Colonic mucosa (tissue), 4 donors: ENCODE data around the gene TMEM86A. TPM values are rescaled to one million over a fixed set of nuclear protein-coding genes. Genes with fewer than 3 reads are reported as not detected.
A peak's percentile ranks its signal among the peaks of the same experiment; 100 is the strongest.
"Not testable (repeated sequence)": the region's sequence is repeated elsewhere in the genome, so short reads cannot be mapped to it uniquely, and the experiment has no call there.

Experiments used
- DNase-seq: peaks from one replicate; pipeline ENCODE4 v3.0.0-alpha.2; 2020
- H3K27ac ChIP-seq: fragments of 200-600 bp; one replicate; pipeline ENCODE4 v1.8.0; 2021
- H3K27me3 ChIP-seq: fragments of 200-600 bp; one replicate; pipeline ENCODE4 v1.8.0; 2021
- H3K36me3 ChIP-seq: fragments of 200-600 bp; one replicate; pipeline ENCODE4 v1.8.0; 2021
- H3K4me1 ChIP-seq: fragments of 200-600 bp; one replicate; pipeline ENCODE4 v1.8.0; 2021; ENCODE audit warnings: mild to moderate bottlenecking
- H3K4me3 ChIP-seq: fragments of 200-600 bp; one replicate; pipeline ENCODE4 v1.8.0; 2021
- H3K9ac ChIP-seq, 2 donors: one replicate each; pipeline ENCODE4 v1.7.0; 2013; ENCODE audit warnings: control low read depth in 2 of 2, low read depth in 2 of 2, low read length in 2 of 2
- H3K9me3 ChIP-seq: fragments of 200-600 bp; one replicate; pipeline ENCODE4 v1.8.0; 2021
- intact Hi-C: fragments of 100-400 bp; cut with DNase I; formaldehyde crosslinking; loops from one replicate; pipeline ENCODE4 v1.14.1; 2022
- total RNA-seq, 2 donors: library from RNA; stranded (reverse); fragmentation: NEBNext Ultra II Directional in 1 of 2; extraction: Animal tissue kit (Norgen Biotek cat#: 25700) in 1 of 2; gene quantifications; one replicate each; pipeline ENCODE4 v1.2.1, GENCODE V29; 2021
- TF ChIP-seq, protein P1 (sequence below): fragments of 200-600 bp; IDR thresholded peaks from one replicate; pipeline ENCODE4 v1.8.0; 2022; ENCODE audit warnings: antibody characterized with exemption, mild to moderate bottlenecking
- donor health status: healthy.
- donor health status: DM: no; HTN: no; CAD: no.
- donor health status: DM: no; HTN: no; CAD: no.

Gene TMEM86A
- 1 to 10 TPM in 1 of 2 donors, under 1 TPM in 1; 0.89 to 1.4 TPM for total RNA-seq

GRCh38 chr11:18698341-18699268 lies at the start of gene TMEM86A:
TSS of gene TMEM86A (plus strand) at chr11:18698779. CDS start at chr11:18698887, 108 bp downstream.
- TF ChIP-seq, protein P1, sequence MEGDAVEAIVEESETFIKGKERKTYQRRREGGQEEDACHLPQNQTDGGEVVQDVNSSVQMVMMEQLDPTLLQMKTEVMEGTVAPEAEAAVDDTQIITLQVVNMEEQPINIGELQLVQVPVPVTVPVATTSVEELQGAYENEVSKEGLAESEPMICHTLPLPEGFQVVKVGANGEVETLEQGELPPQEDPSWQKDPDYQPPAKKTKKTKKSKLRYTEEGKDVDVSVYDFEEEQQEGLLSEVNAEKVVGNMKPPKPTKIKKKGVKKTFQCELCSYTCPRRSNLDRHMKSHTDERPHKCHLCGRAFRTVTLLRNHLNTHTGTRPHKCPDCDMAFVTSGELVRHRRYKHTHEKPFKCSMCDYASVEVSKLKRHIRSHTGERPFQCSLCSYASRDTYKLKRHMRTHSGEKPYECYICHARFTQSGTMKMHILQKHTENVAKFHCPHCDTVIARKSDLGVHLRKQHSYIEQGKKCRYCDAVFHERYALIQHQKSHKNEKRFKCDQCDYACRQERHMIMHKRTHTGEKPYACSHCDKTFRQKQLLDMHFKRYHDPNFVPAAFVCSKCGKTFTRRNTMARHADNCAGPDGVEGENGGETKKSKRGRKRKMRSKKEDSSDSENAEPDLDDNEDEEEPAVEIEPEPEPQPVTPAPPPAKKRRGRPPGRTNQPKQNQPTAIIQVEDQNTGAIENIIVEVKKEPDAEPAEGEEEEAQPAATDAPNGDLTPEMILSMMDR: no peak

DNA sequence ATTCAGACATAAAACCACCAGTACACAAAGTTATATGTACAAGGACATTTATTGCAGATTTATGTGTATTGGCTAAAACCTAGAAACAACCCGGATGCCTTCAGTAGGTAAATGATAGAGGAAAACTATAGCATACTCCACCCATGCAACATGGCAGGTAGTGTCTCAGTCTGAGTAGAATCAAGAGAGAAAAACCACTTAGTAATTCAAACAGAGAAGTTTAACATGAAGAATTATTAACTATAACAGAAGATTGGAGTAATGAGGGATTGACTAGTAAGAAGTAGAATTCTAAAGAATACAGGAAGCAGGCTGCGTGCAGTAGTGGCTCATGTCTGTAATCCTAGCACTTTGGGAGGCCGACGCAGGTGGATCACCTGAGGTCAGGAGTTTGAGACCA lies 48.2 kb upstream of the TMEM86A start:
- H3K36me3 ChIP-seq: no peaks in the 10 kb centered on the region
- no peak overlapping the region for H3K9ac ChIP-seq
- intact Hi-C loops: loop anchor here (5.0 kb wide), 1 partner anchor 108 kb away; no protein-coding TSS in a partner anchor
- H3K4me1 ChIP-seq: no peaks in the 10 kb centered on the region
- DNase-seq: no peak
- H3K4me3 ChIP-seq: no peak overlapping the region
- H3K27me3 ChIP-seq: no peaks in the 10 kb centered on the region
- TF ChIP-seq, protein P1: no peak
- H3K9me3 ChIP-seq: no peaks in the 10 kb centered on the region
- H3K27ac ChIP-seq: no peak overlapping the region

More at GRCh38 chr11:18698341-18699268, at the start of gene TMEM86A:
- no peaks in the 10 kb centered on the region for H3K27me3 ChIP-seq
- no peaks in the 10 kb centered on the region for H3K36me3 ChIP-seq
- peak; percentile 94 for DNase-seq
- H3K4me3 ChIP-seq: peak within 1 kb of the TSS; percentile 66
- peak within 1 kb of the TSS; percentile 57 to 83 for H3K9ac ChIP-seq
- H3K4me1 ChIP-seq: no peaks in the 10 kb centered on the region
- intact Hi-C loops: no loop called here
- no peaks in the 10 kb centered on the region for H3K9me3 ChIP-seq
- no peak within 1 kb of the TSS for H3K27ac ChIP-seq

DNA sequence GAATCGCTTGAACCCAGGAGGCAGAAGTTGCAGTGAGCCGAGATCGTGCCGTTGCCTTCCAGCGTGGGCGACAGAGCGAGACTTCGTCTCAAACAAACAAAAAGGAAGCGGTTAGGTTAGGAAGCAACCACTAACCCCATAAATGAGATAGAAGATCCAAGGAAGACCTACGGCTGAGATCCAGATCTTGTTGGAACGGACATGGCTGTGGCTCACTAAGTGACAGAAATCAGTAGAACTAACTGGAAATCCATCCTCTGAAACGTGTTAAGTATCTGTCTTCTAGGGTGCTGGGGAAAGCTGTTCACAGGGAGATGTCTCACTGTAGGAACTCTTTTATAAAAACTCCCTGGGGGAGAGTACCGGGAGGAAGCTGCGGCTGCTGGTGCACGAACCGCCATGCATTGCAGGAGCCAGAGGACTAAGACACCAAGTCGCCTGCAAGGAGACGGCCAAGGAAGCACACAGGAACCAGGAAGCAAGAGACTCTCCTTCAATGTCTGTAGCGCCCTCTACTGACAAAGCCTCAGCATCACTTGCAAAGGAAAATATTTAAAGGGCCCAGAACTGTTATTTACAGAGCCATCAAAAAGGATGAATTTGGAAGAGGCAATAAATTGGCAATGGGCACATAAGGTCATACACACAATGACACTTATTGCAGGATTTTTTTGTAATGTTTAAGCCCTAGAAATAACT lies 47.6 kb upstream of the TMEM86A start:
- no peaks in the 10 kb centered on the region for H3K9me3 ChIP-seq
- intact Hi-C loops: loop anchor here (5.0 kb wide), 1 partner anchor 109 kb away; no protein-coding TSS in a partner anchor
- no peak overlapping the region for H3K9ac ChIP-seq
- H3K27ac ChIP-seq: no peak overlapping the region
- H3K27me3 ChIP-seq: no peaks in the 10 kb centered on the region
- no peak overlapping the region for H3K4me3 ChIP-seq
- no peaks in the 10 kb centered on the region for H3K36me3 ChIP-seq
- H3K4me1 ChIP-seq: no peaks in the 10 kb centered on the region
- peak; percentile 66 for DNase-seq
- TF ChIP-seq, protein P1: peak; percentile 59

- no peak for DNase-seq
- TF ChIP-seq, protein P1: no peak
- intact Hi-C loops: no loop called here
- Histone ChIP-seq H3K9me3 (no peaks in the 10 kb centered on the region), H3K4me3 (no peak overlapping the region), H3K4me1 (no peaks in the 10 kb centered on the region), H3K27me3 (no peaks in the 10 kb centered on the region), H3K27ac (no peak overlapping the region), H3K36me3 (no peaks in the 10 kb centered on the region), H3K9ac (no peak overlapping the region)
Observed at GRCh38 chr11:18657673-18658072, 40.9 kb upstream of the TMEM86A start.

GRCh38 chr11:18665353-18665872 lies 33.2 kb upstream of the TMEM86A start:
- DNase-seq, H3K9me3 ChIP-seq, intact Hi-C loops, H3K27ac ChIP-seq, H3K9ac ChIP-seq, H3K4me3 ChIP-seq, H3K4me1 ChIP-seq, H3K36me3 ChIP-seq, H3K27me3 ChIP-seq: not testable (repeated sequence)
